ENCODE measurements around the gene LMNTD2. TPM values are rescaled to one million over a fixed set of nuclear protein-coding genes. Genes with fewer than 3 reads are reported as not detected.

Gene LMNTD2
- total and polyA plus RNA-seq, 4 experiments from 2014 or later: 0.94 to 8.1 (median 4.2) TPM

DNA sequence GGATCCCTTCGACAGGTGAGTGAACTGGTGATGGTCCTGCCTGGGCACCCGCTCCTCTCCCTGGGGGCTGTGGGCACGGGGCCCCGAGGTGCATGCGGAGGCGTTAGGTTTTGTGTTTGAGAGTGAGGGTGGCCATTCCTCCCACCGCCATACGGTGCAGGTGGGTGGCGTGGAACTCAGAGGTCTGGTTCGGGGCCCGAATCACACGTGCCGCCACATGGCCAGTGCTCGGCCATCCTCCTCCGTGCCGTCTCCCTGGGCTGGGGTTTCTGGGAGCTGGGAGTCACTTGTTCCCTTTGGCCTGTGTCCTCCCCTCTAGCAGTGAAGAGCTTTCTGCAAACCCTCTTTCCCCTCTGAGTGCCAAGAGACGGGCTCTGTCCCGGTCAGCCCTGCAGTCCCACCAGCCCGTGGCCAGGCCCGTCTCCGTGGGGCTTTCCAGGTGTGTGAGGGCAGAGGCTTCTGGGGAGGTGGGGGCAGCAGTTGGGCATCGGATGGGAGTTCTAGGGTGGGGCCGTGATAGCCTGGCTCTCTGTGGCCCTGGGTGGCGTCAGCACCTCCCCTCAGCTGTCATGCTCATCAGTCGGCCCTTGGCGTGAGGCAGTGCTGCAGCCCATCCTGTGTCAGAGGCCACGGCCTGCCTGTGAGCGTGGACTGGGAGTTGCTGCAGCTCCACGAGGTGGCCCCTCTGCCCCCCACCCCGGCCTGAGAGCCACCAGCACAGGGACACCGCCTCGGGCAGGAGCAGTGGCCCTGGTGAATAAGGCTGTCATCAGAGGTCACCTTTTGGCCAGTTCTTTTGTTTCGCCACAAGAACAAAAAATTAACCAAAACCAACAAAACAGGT lies 45.0 kb upstream of the LMNTD2 start:
- peak in 1 of 5 donors; percentile 3 for DNase-seq
- H3K27ac Mint-ChIP-seq: peak overlapping the region in 1 of 7 donors; percentile 57
- H3K36me3 Mint-ChIP-seq: peaks cover 24 to 45% of the 10 kb centered on the region in 2 donors
- no peak overlapping the region for H3K4me3 Mint-ChIP-seq
- Histone ChIP-seq H3K9me3 (ENCODE audit: control insufficient read depth in 1 of 2, low read length in 2 of 2) (no peaks in the 10 kb centered on the region), H3K4me1 (ENCODE audit: insufficient read depth, low read length) (no peaks in the 10 kb centered on the region), H3K27me3 (ENCODE audit: insufficient read depth, low read length) (no peaks in the 10 kb centered on the region), H3K36me3 (ENCODE audit: insufficient read depth, low read length) (peaks cover 67% of the 10 kb centered on the region), H3K27ac (ENCODE audit: low read depth, low read length) (no peak overlapping the region), H3K4me3 (ENCODE audit: low read length in 2 of 2) (no peak overlapping the region)
- no peaks in the 10 kb centered on the region for H3K4me1 Mint-ChIP-seq
- intact Hi-C loops (cut with micrococcal nuclease): no loop called here
- ChIA-PET POLR2A (ENCODE audit: partially characterized antibody) (interaction anchor here (0.7 to 1.1 kb wide), 2 partner anchors 10 to 16 kb away, joined by 3 read pairs; partner anchors contain the start of gene IRF7), CTCF (ENCODE audit: partially characterized antibody) (no interaction called here)
- H3K9me3 Mint-ChIP-seq: no peaks in the 10 kb centered on the region
- no peaks in the 10 kb centered on the region for H3K27me3 Mint-ChIP-seq

DNA sequence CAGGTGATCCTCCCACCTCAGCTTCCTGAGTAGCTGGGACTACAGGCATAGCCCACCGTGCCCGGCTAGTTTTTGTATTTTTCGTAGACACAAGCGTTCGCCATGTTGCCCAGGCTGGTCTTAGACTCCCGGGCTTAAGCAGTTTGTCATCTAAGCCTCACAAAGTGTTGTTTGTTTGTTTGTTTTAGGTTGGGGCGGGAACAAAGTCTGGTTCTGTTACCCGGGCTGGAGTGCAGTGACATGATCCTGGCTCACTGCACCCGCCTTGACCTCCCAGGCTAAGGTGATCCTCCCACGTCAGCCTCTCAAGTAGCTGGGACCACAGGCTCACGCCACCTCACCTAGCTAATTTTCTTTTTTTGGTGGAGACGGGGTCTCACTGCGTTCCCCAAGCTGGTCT lies 42.6 kb upstream of the LMNTD2 start:
- H3K27ac Mint-ChIP-seq: no peak overlapping the region
- H3K4me3 Mint-ChIP-seq: no peak overlapping the region
- no peaks in the 10 kb centered on the region for H3K9me3 ChIP-seq (ENCODE audit: control insufficient read depth in 1 of 2, low read length in 2 of 2)
- peaks cover 33 to 48% of the 10 kb centered on the region in 2 donors for H3K36me3 Mint-ChIP-seq
- no peak overlapping the region for H3K4me3 ChIP-seq (ENCODE audit: low read length in 2 of 2)
- H3K27me3 ChIP-seq (ENCODE audit: insufficient read depth, low read length): no peaks in the 10 kb centered on the region
- no peak overlapping the region for H3K27ac ChIP-seq (ENCODE audit: low read depth, low read length)
- intact Hi-C loops (cut with micrococcal nuclease): no loop called here
- DNase-seq: peak in 1 of 5 donors; percentile 1
- POLR2A ChIA-PET (ENCODE audit: partially characterized antibody): no interaction called here
- no peaks in the 10 kb centered on the region for H3K4me1 ChIP-seq (ENCODE audit: insufficient read depth, low read length)
- no peaks in the 10 kb centered on the region for H3K9me3 Mint-ChIP-seq
- no peaks in the 10 kb centered on the region for H3K27me3 Mint-ChIP-seq
- peaks cover 73% of the 10 kb centered on the region for H3K36me3 ChIP-seq (ENCODE audit: insufficient read depth, low read length)
- peaks cover 0 to 1% (median 0%) of the 10 kb centered on the region in 4 donors for H3K4me1 Mint-ChIP-seq
- CTCF ChIA-PET (ENCODE audit: partially characterized antibody): no interaction called here

DNA sequence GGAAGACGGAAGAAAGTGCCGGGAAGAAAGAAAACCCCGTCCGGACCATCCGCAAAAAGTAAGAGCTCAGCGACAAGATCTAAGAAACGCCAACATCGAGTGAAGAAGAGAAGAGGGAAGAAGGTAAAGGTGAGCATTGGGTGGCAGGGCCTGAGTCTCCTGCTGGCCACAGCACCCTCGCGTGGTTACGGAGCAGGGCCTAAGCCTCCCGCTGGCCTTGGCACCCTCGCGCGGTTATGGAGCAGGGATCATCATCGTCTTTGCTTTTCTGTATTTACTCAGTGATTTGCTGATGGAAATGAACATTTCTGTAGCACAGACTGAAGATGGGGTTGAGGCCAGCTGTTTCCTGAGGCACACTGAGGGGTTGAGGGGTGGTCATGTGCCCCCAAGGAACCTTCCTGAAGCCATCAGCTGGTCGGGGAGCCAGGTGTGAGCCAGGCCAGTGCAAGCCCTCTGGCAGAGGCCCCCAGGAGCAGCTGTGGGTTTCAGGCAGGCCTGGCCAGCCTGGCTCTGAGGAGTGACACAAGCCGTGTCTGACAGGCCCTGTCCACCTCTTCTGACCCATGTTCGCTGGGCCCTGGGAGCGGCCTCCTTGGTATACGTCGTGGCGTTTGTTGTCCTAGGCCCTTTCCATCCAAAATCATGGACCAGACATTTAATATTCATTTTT lies 41.2 kb upstream of the LMNTD2 start:
- intact Hi-C loops (cut with micrococcal nuclease): no loop called here
- H3K27ac Mint-ChIP-seq: peak overlapping the region in 2 of 7 donors; percentile 22 to 60
- H3K4me3 Mint-ChIP-seq: no peak overlapping the region

DNA sequence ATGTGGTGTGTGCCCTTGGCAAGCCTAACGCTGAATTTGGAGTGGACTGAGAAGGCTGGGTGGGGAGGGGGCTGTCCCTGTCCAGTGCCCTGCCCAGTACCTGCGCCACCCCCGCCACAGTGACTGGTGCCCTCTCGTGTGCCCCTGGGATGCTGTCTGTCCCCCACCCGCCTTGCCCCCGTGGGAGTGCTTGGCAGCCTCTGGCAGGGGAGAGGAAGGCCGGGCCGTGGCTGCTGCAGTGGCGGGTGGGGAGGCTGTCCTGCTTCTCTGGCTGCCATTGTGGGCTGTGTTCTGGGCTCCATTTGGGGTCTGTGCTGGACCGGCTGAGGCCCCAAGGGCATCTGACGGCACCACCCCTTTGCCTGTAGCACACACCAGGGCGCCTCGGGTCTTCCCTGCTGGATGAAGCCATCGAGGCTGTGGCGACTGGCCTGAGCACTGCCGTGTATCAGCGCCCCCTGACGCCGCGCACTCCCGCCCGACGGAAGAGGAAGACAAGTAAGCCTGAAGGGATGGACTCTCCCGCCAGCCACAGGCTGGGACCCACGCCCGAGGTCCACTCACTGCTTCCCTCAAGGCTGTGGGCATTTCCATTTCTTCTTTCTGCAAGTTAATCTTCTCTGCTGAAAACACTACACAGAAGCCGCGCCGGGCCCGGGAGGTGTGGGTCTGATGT lies 37.6 kb upstream of the LMNTD2 start:
- no peak overlapping the region for H3K4me3 Mint-ChIP-seq
- no peak overlapping the region for H3K4me3 ChIP-seq (ENCODE audit: low read length in 2 of 2)
- H3K36me3 ChIP-seq (ENCODE audit: insufficient read depth, low read length): peaks cover 70% of the 10 kb centered on the region
- H3K36me3 Mint-ChIP-seq: peaks cover 28 to 54% of the 10 kb centered on the region in 2 donors
- H3K4me1 ChIP-seq (ENCODE audit: insufficient read depth, low read length): peaks cover 5% of the 10 kb centered on the region
- no peak overlapping the region for H3K27ac ChIP-seq (ENCODE audit: low read depth, low read length)
- H3K9me3 Mint-ChIP-seq: no peaks in the 10 kb centered on the region
- H3K9me3 ChIP-seq (ENCODE audit: control insufficient read depth in 1 of 2, low read length in 2 of 2): no peaks in the 10 kb centered on the region
- no peaks in the 10 kb centered on the region for H3K27me3 Mint-ChIP-seq
- CTCF ChIA-PET (ENCODE audit: partially characterized antibody): no interaction called here
- intact Hi-C loops (cut with micrococcal nuclease): no loop called here
- DNase-seq: peak in 1 of 5 donors; percentile 27
- POLR2A ChIA-PET (ENCODE audit: partially characterized antibody): no interaction called here
- H3K4me1 Mint-ChIP-seq: peaks cover 8 to 13% (median 10%) of the 10 kb centered on the region in 4 donors
- no peak overlapping the region for H3K27ac Mint-ChIP-seq
- H3K27me3 ChIP-seq (ENCODE audit: insufficient read depth, low read length): no peaks in the 10 kb centered on the region

More for the DNA sequence above, 41.2 kb upstream of the LMNTD2 start:
- Histone ChIP-seq H3K4me3 (ENCODE audit: low read length in 2 of 2) (no peak overlapping the region), H3K9me3 (ENCODE audit: control insufficient read depth in 1 of 2, low read length in 2 of 2) (no peaks in the 10 kb centered on the region), H3K27me3 (ENCODE audit: insufficient read depth, low read length) (no peaks in the 10 kb centered on the region), H3K36me3 (ENCODE audit: insufficient read depth, low read length) (peaks cover 70% of the 10 kb centered on the region), H3K27ac (ENCODE audit: low read depth, low read length) (no peak overlapping the region), H3K4me1 (ENCODE audit: insufficient read depth, low read length) (no peaks in the 10 kb centered on the region)
- ChIA-PET POLR2A (ENCODE audit: partially characterized antibody) (interaction anchor here (0.7 to 1.2 kb wide), 3 partner anchors 11 to 138 kb away, joined by 3 to 4 read pairs (median 3); partner anchors contain the start of gene IRF7), CTCF (ENCODE audit: partially characterized antibody) (no interaction called here)
- DNase-seq: peak in 1 of 5 donors; percentile 8
- H3K4me1 Mint-ChIP-seq: peaks cover 0 to 5% (median under 1%) of the 10 kb centered on the region in 4 donors
- H3K9me3 Mint-ChIP-seq: no peaks in the 10 kb centered on the region
- H3K36me3 Mint-ChIP-seq: peaks cover 35 to 48% of the 10 kb centered on the region in 2 donors
- H3K27me3 Mint-ChIP-seq: no peaks in the 10 kb centered on the region

- peak in 1 of 5 donors; percentile 21 for DNase-seq
- Histone ChIP-seq H3K36me3 (ENCODE audit: insufficient read depth, low read length) (peaks cover 76% of the 10 kb centered on the region), H3K27me3 (ENCODE audit: insufficient read depth, low read length) (no peaks in the 10 kb centered on the region), H3K4me3 (ENCODE audit: low read length in 2 of 2) (no peak overlapping the region), H3K27ac (ENCODE audit: low read depth, low read length) (no peak overlapping the region), H3K4me1 (ENCODE audit: insufficient read depth, low read length) (peaks cover 5% of the 10 kb centered on the region), H3K9me3 (ENCODE audit: control insufficient read depth in 1 of 2, low read length in 2 of 2) (no peaks in the 10 kb centered on the region)
- Mint-ChIP-seq H3K36me3 (peaks cover 34 to 59% of the 10 kb centered on the region in 2 donors), H3K27ac (peak overlapping the region in 3 of 7 donors; percentile 26 to 90 (median 80)), H3K4me1 (peaks cover 8 to 13% (median 10%) of the 10 kb centered on the region in 4 donors), H3K27me3 (no peaks in the 10 kb centered on the region), H3K4me3 (no peak overlapping the region), H3K9me3 (no peaks in the 10 kb centered on the region)
- intact Hi-C loops (cut with micrococcal nuclease): no loop called here
- POLR2A ChIA-PET (ENCODE audit: partially characterized antibody): no interaction called here
- CTCF ChIA-PET (ENCODE audit: partially characterized antibody): no interaction called here
Measured at GRCh38 chr11:597166-597725, 36.7 kb upstream of the LMNTD2 start.

DNA sequence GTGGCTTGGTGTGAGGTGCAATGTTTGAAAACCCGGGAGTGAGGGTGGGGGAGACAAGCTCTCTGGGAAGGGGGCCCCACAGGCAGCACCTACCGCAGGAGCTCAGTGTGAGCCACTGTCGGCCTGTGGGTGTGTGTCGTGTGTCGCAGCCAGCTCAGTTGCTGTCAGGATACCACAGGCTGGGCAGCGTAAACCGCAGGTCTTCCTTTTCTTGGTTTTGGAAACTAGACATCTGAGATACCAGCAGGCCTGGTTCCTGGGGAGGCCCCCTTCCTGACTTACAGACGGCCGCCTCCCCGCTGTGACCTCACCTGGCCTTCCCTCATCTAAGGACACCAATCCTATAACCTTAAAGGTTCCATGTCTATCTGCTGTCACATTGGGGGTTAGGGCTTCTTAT lies 35.8 kb upstream of the LMNTD2 start:
- H3K27ac Mint-ChIP-seq: peak overlapping the region in 3 of 7 donors; percentile 19 to 59 (median 36)
- H3K27ac ChIP-seq (ENCODE audit: low read depth, low read length): no peak overlapping the region

More for the DNA sequence above, 35.8 kb upstream of the LMNTD2 start:
- POLR2A ChIA-PET (ENCODE audit: partially characterized antibody): no interaction called here
- peaks cover 71% of the 10 kb centered on the region for H3K36me3 ChIP-seq (ENCODE audit: insufficient read depth, low read length)
- CTCF ChIA-PET (ENCODE audit: partially characterized antibody): no interaction called here
- no peak overlapping the region for H3K4me3 ChIP-seq (ENCODE audit: low read length in 2 of 2)
- H3K4me1 ChIP-seq (ENCODE audit: insufficient read depth, low read length): peaks cover 5% of the 10 kb centered on the region
- H3K4me1 Mint-ChIP-seq: peaks cover 8 to 13% (median 11%) of the 10 kb centered on the region in 4 donors
- intact Hi-C loops (cut with micrococcal nuclease): no loop called here
- no peaks in the 10 kb centered on the region for H3K27me3 ChIP-seq (ENCODE audit: insufficient read depth, low read length)
- H3K4me3 Mint-ChIP-seq: peak overlapping the region in 1 of 8 donors; percentile 40
- DNase-seq: peak in 1 of 5 donors; percentile 39
- H3K27me3 Mint-ChIP-seq: no peaks in the 10 kb centered on the region
- H3K36me3 Mint-ChIP-seq: peaks cover 26 to 58% of the 10 kb centered on the region in 2 donors
- no peaks in the 10 kb centered on the region for H3K9me3 ChIP-seq (ENCODE audit: control insufficient read depth in 1 of 2, low read length in 2 of 2)
- no peaks in the 10 kb centered on the region for H3K9me3 Mint-ChIP-seq
